GM19035 (cell line): ENCODE data around the gene FRG2B.
"Not testable (repeated sequence)": the region's sequence is repeated elsewhere in the genome, so short reads cannot be mapped to it uniquely, and the experiment has no call there.

ENCODE experiments used
- ATAC-seq: cut with Tn5 transposase; IDR thresholded peaks from one replicate; pipeline ENCODE4 v1.9.1; 2021; ENCODE audit not compliant: unreplicated experiment

The FRG2B gene

DNA sequence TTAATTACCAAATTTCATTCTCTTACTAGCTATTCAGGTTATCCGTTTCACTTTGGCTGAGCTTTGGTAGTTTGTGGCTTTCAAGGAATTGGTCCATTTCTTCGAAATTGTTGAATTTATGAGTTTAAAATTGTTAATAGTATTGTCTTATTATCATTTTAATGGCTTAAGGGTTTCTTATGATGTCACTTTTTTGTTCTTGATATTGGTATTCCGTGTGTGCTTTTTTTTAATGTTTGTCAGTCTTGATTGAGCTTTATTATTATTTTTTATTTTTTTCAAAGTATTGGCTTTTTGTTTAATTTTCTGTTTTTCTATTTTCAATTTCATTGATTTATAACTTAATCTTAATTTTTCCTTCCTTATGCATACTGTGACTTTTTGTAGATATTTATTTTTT lies 25.9 kb downstream of the FRG2B start:
- ATAC-seq: no peak

DNA sequence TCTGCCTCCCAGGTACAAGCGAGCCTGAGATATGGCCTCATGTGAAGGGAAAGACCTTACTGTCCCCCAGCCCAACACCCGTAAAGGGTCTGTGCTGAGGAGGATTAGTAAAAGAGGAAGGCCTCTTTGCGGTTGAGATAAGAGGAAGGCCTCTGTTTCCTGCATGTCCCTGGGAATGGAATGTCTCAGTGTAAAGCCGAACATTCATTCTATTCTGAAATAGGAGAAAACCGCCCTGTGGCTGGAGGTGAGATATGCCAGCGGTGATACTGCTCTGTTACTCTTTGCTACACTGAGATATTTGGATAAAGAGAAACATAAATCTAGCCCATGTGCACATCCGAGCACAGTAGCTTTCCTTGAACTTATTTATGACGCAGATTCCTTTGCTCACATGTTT lies 26.7 kb downstream of the FRG2B start:
- ATAC-seq: not testable (repeated sequence)

DNA sequence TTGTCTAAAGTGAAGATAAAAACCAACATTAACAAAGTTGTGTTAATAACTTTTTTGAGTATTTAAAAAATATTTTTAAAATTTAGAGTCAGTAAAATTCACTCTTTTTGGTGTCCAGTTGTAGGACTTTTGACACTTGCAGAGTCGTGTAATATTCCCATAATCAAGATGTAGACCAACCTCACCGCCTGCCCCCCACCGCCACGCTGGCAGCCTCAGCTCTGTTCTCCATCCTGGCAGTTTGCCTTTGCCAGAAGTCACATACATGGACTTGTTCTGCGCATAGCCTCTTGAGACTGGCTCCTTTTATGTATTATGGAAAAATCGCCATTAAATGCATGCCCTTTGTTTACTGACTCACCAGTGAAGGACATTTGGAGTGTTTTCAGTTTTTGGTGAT lies 33.9 kb downstream of the FRG2B start:
- no peak for ATAC-seq

DNA sequence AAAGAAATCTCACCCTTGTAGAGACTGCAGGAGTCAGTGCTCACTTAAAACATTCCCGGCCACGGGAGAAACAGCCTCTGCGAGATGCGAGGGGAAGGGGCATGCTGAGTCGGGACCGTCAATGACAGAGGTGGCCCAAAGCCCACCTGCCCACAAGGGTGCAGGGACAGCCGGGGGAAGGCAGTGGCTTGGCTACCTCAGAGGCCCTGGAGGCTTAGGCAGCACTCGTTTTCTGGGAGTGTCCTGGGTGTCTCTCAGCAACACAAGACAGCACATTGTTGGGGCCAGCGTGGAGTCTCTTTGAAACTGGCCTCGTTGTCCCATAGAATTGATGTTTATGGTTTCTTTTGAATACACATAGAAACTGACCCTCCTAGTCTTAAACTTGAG lies 35.6 kb downstream of the FRG2B start:
- no peak for ATAC-seq

DNA sequence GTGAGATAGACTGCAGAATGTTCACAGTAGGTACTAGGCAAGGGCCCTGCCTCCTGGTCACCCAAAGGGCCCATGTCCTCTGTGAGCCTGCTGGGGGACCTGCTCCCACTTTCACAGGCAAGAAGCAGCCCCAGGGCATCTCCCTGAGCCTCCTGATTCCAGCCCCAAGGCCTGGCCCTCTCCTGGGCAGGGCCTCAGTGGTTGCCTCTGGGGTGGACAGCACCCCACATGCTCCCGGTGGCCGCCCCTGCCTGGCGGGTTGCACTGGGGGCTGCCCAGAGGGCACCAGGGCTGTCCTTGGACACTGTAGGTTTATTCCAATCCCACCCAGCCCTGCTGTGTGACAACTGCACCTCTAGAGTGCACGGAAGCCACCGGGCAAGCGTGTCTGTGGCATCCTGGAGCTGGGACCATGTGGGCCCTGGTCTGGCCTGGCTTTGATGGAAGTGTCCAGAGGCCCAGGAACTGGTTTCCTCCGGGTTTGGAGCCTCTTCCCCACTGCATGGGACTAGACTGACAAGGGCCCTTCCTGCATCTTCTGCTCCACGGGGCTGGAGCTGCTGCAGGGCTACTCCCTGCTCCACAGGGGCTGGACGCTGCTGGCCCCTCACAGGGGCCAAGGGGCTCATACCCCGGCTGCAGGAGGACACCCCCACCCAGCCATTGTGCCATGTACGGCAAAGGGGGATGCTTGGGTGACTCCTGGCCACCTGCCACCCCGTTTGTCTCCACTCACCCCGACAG lies 36.2 kb downstream of the FRG2B start:
- no peak for ATAC-seq

DNA sequence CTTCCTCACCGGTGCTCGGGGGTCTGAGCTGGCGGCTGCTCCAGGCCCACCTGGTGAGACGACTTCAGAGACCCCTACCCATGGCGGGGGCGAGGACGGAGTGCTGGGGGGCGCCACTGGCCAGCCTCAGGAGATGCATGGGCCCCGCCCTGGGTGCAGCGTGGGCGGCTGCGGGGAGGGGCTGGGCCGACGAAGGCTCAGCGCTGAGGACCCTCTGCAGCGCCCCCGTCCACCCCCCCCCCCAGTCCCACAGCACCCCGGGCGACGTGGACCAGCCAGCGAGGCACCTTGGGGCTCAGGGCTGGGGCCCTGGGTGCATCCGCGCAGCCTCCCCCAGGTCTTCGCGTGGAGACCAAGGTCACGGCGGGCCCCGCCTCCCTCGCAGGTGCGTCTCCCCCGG lies 49.6 kb downstream of the FRG2B start:
- not testable (repeated sequence) for ATAC-seq
